PC-9 (cell line): Measurements from ENCODE around the gene FAF1. TPM values are rescaled to one million over a fixed set of nuclear protein-coding genes. Genes with fewer than 3 reads are reported as not detected.
"Not testable (repeated sequence)": the region's sequence is repeated elsewhere in the genome, so short reads cannot be mapped to it uniquely, and the experiment has no call there.

Experiments
- BruUV-seq: library from RNA; stranded (reverse); fragments of 400-500 nt; replicated peaks from 2 replicates; lab custom pipeline; 2021; lab: Mats Ljungman, UMichigan
- CTCF ChIA-PET: fragments of 300-600 bp; sonication (Branson Sonifier 250); formaldehyde crosslinking; loops from one replicate; lab custom pipeline; 2022; ENCODE audit warnings: antibody characterized with exemption; lab: Charles Lee
- POLR2A ChIA-PET: fragments of 300-600 bp; sonication (Branson Sonifier 250); formaldehyde crosslinking; loops from one replicate; lab custom pipeline; 2022; ENCODE audit warnings: antibody characterized with exemption; ENCODE audit not compliant: unreplicated experiment; lab: Charles Lee
- DNase-seq, 2 experiments: peaks; one replicate each; pipeline versions ENCODE4 v3.0.0 to v3.0.0-alpha.2; 2015 to 2022; ENCODE audit warnings: mixed read lengths in 1 of 2
- H2AFZ ChIP-seq: fragments of 200-600 bp; sonication (generic); 2 replicates; pipeline ENCODE4 v1.8.1; 2017; ENCODE audit warnings: antibody characterized with exemption
- H3F3A ChIP-seq: fragments of 200-600 bp; sonication (generic); 2 replicates; pipeline ENCODE4 v1.8.1; 2017; ENCODE audit warnings: antibody characterized with exemption, mild to moderate bottlenecking, low read depth; ENCODE audit not compliant: insufficient read depth
- H3K27ac ChIP-seq: fragments of 200-600 bp; sonication (generic); 2 replicates; pipeline ENCODE4 v1.6.1; 2016; ENCODE audit warnings: mixed run types
- H3K27me3 ChIP-seq: fragments of 200-600 bp; sonication (generic); 2 replicates; pipeline ENCODE4 v1.6.1; 2016; ENCODE audit warnings: low read depth, mixed run types; ENCODE audit not compliant: insufficient read depth
- H3K36me3 ChIP-seq: fragments of 200-600 bp; sonication (generic); 2 replicates; pipeline ENCODE4 v1.6.1; 2016; ENCODE audit warnings: low read depth, mixed run types
- H3K4me1 ChIP-seq: fragments of 200-600 bp; sonication (generic); replicated peaks from 2 replicates; pipeline ENCODE4 v1.6.1; 2016; ENCODE audit warnings: mixed run types; ENCODE audit not compliant: insufficient read depth
- H3K4me2 ChIP-seq: fragments of 200-600 bp; sonication (generic); 2 replicates; pipeline ENCODE4 v1.6.1; 2017; ENCODE audit warnings: mixed run types
- H3K4me3 ChIP-seq: fragments of 200-600 bp; sonication (generic); 2 replicates; pipeline ENCODE4 v1.6.1; 2016; ENCODE audit warnings: mixed run types
- H3K79me2 ChIP-seq: fragments of 200-600 bp; sonication (generic); 2 replicates; pipeline ENCODE4 v1.6.1; 2017; ENCODE audit warnings: low read depth, mixed run types
- H3K9me2 ChIP-seq: fragments of 200-600 bp; sonication (generic); 2 replicates; pipeline ENCODE4 v1.8.1; 2017; ENCODE audit warnings: mild to moderate bottlenecking; ENCODE audit not compliant: insufficient read depth
- H3K9me3 ChIP-seq: fragments of 200-600 bp; sonication (generic); 2 replicates; pipeline ENCODE4 v1.8.1; 2016; ENCODE audit warnings: low read depth; ENCODE audit not compliant: insufficient read depth
- H4K20me1 ChIP-seq: fragments of 200-600 bp; sonication (generic); 2 replicates; pipeline ENCODE4 v1.8.1; 2017; ENCODE audit not compliant: insufficient read depth
- CTCF ChIP-seq: fragments of 200-600 bp; sonication (generic); conservative IDR thresholded peaks from 2 replicates; pipeline ENCODE4 v1.6.1; 2017; ENCODE audit warnings: mixed run types, antibody characterized with exemption, mild to moderate bottlenecking, moderate library complexity
- EZH2 ChIP-seq: fragments of 200-600 bp; sonication (generic); IDR thresholded peaks from 2 replicates; pipeline ENCODE4 v1.8.0; 2017; ENCODE audit warnings: antibody characterized with exemption, low read depth
- intact Hi-C: fragments of 100-400 bp; cut with micrococcal nuclease; formaldehyde crosslinking; loops from one replicate; pipeline ENCODE4 v1.10.0; 2022; ENCODE audit not compliant: unreplicated experiment
- total RNA-seq: library from RNA; stranded (reverse); gene quantifications from 2 replicates; pipeline ENCODE4 v1.2.3, GENCODE V29; 2021

The FAF1 gene
- total RNA-seq, 1 experiment from 2014 or later = 105 TPM

GRCh38 chr1:50720457-50721053 is 239.5 kb downstream of the FAF1 start:
- H3K27ac ChIP-seq = no peak overlapping the region
- intact Hi-C loops = no loop called here
- H3K9me3 ChIP-seq = no peaks in the 10 kb centered on the region
- H2AFZ ChIP-seq = no peak overlapping the region
- no peak for DNase-seq
- H3K36me3 ChIP-seq = no peaks in the 10 kb centered on the region
- no peaks in the 10 kb centered on the region for H3F3A ChIP-seq
- H3K4me1 ChIP-seq = no peaks in the 10 kb centered on the region
- ChIA-PET CTCF (interaction anchor here (0.6 kb wide), 1 partner anchor 232 kb away, joined by 3 read pairs; no protein-coding TSS in a partner anchor), POLR2A (no interaction called here)
- no peak overlapping the region for H3K4me3 ChIP-seq
- BruUV-seq = no TSS peak
- TF ChIP-seq EZH2 (no peak), CTCF (no peak)
- no peaks in the 10 kb centered on the region for H3K79me2 ChIP-seq
- H4K20me1 ChIP-seq = 0 out of 2 replicates have a peak, but pooled peaks cover 2% of the 10 kb centered on the region
- H3K27me3 ChIP-seq = no peaks in the 10 kb centered on the region
- H3K4me2 ChIP-seq = no peak overlapping the region
- no peaks in the 10 kb centered on the region for H3K9me2 ChIP-seq

GRCh38 chr1:50719126-50719525 is 240.9 kb downstream of the FAF1 start:
- no TSS peak for BruUV-seq

GRCh38 chr1:50717327-50717726 is 242.7 kb downstream of the FAF1 start:
- ChIA-PET POLR2A (no interaction called here), CTCF (no interaction called here)
- H3K9me2 ChIP-seq = no peaks in the 10 kb centered on the region
- H3K4me3 ChIP-seq = no peak overlapping the region
- no TSS peak for BruUV-seq
- no peak for TF ChIP-seq CTCF
- TF ChIP-seq EZH2 = no peak
- no peaks in the 10 kb centered on the region for H3K36me3 ChIP-seq
- DNase-seq = no peak
- H3K79me2 ChIP-seq = no peaks in the 10 kb centered on the region
- H3K9me3 ChIP-seq = no peaks in the 10 kb centered on the region
- H3K4me1 ChIP-seq = no peaks in the 10 kb centered on the region
- no peaks in the 10 kb centered on the region for H3K27me3 ChIP-seq
- intact Hi-C loops = no loop called here
- no peaks in the 10 kb centered on the region for H3F3A ChIP-seq
- H2AFZ ChIP-seq = no peak overlapping the region
- H3K27ac ChIP-seq = no peak overlapping the region
- H3K4me2 ChIP-seq = no peak overlapping the region
- H4K20me1 ChIP-seq = 0 out of 2 replicates have a peak, but pooled peaks cover 2% of the 10 kb centered on the region

More at GRCh38 chr1:50719126-50719525, 240.9 kb downstream of the FAF1 start:
- TF ChIP-seq EZH2 = no peak
- TF ChIP-seq CTCF = no peak
- 0 out of 2 replicates have a peak, but pooled peaks cover 2% of the 10 kb centered on the region for H4K20me1 ChIP-seq
- H3K9me2 ChIP-seq = no peaks in the 10 kb centered on the region
- CTCF ChIA-PET = no interaction called here
- no peaks in the 10 kb centered on the region for H3K79me2 ChIP-seq
- H3K4me1 ChIP-seq = no peaks in the 10 kb centered on the region
- H3K36me3 ChIP-seq = no peaks in the 10 kb centered on the region
- H3F3A ChIP-seq = no peaks in the 10 kb centered on the region
- H3K4me3 ChIP-seq = no peak overlapping the region
- H3K4me2 ChIP-seq = no peak overlapping the region
- POLR2A ChIA-PET = no interaction called here
- H3K27ac ChIP-seq = no peak overlapping the region
- H3K9me3 ChIP-seq = no peaks in the 10 kb centered on the region
- no peaks in the 10 kb centered on the region for H3K27me3 ChIP-seq
- no peak for DNase-seq
- no peak overlapping the region for H2AFZ ChIP-seq
- intact Hi-C loops = no loop called here

GRCh38 chr1:50716455-50716854 is 243.6 kb downstream of the FAF1 start:
- CTCF ChIA-PET, H2AFZ ChIP-seq, H3K27me3 ChIP-seq, DNase-seq, H3K4me1 ChIP-seq, H3K79me2 ChIP-seq, H3K27ac ChIP-seq, H3F3A ChIP-seq, H3K4me2 ChIP-seq, intact Hi-C loops, H3K4me3 ChIP-seq, H3K36me3 ChIP-seq, H4K20me1 ChIP-seq, POLR2A ChIA-PET, H3K9me3 ChIP-seq, H3K9me2 ChIP-seq, BruUV-seq: not testable (repeated sequence)
